HepG2 (cell line): ENCODE data around the gene APRT. TPM values are rescaled to one million over a fixed set of nuclear protein-coding genes. Genes with fewer than 3 reads are reported as not detected.

Experiments used
- AKAP8 ChIP-seq: sonication (generic); formaldehyde crosslinking; IDR thresholded peaks from 2 replicates; pipeline ENCODE4 v1.5.1; 2020; ENCODE audit warnings: mild to moderate bottlenecking, missing genetic modification reagents
- ARHGAP35 ChIP-seq: sonication (generic); formaldehyde crosslinking; IDR thresholded peaks from 2 replicates; pipeline ENCODE4 v1.9.0; 2022; ENCODE audit warnings: mild to moderate bottlenecking, inconsistent platforms, moderate library complexity, missing genetic modification reagents, borderline replicate concordance
- BCL6 ChIP-seq: IDR thresholded peaks from 2 replicates; pipeline ENCODE4 v1.6.1; 2016; ENCODE audit warnings: missing genetic modification reagents, missing compliant biosample characterization
- HNRNPUL1 ChIP-seq: fragments of 200-400 bp; formaldehyde crosslinking; IDR thresholded peaks from 2 replicates; pipeline ENCODE4 v1.6.1; 2017; ENCODE audit warnings: low read depth, mild to moderate bottlenecking, low read length, moderate library complexity
- KDM5A ChIP-seq: fragments of 200-600 bp; sonication (generic); IDR thresholded peaks from 2 replicates; pipeline ENCODE4 v1.7.0; 2018; ENCODE audit warnings: antibody characterized with exemption, mild to moderate bottlenecking, low read length, borderline replicate concordance
- NR2F1 ChIP-seq, 2 experiments: fragments of 450-650 bp in 1 of 2; formaldehyde crosslinking in 1 of 2; IDR thresholded peaks; 2 replicates each; pipeline versions ENCODE4 v1.5.0 to v1.6.1; 2016 to 2020; ENCODE audit warnings: mild to moderate bottlenecking in 1 of 2, missing compliant biosample characterization in 1 of 2, missing genetic modification reagents in 1 of 2, moderate library complexity in 1 of 2
- NR2F2 ChIP-seq: IDR thresholded peaks from 2 replicates; pipeline ENCODE4 v1.6.1; 2012; ENCODE audit warnings: low read depth, inconsistent platforms, borderline replicate concordance
- NR2F6 ChIP-seq, 2 experiments: IDR thresholded peaks; 2 replicates each; pipeline ENCODE4 v1.6.1; 2016; ENCODE audit warnings: antibody characterized with exemption in 1 of 2, mild to moderate bottlenecking in 1 of 2
- PHF8 ChIP-seq: sonication (generic); formaldehyde crosslinking; IDR thresholded peaks from 2 replicates; pipeline ENCODE4 v1.5.0; 2020; ENCODE audit warnings: missing genetic modification reagents
- RELA ChIP-seq: sonication (generic); formaldehyde crosslinking; IDR thresholded peaks from 2 replicates; pipeline ENCODE4 v1.4.0; 2020; ENCODE audit warnings: missing genetic modification reagents
- RORA ChIP-seq: sonication (generic); formaldehyde crosslinking; IDR thresholded peaks from 2 replicates; pipeline ENCODE4 v1.5.0; 2020; ENCODE audit warnings: mild to moderate bottlenecking, missing genetic modification reagents, moderate library complexity
- TSC22D2 ChIP-seq: sonication (generic); formaldehyde crosslinking; IDR thresholded peaks from 2 replicates; pipeline ENCODE4 v1.5.1; 2020; ENCODE audit warnings: missing genetic modification reagents, mild to moderate bottlenecking, borderline replicate concordance
- ZFX ChIP-seq: sonication (generic); formaldehyde crosslinking; IDR thresholded peaks from 2 replicates; pipeline ENCODE4 v1.4.0; 2020; ENCODE audit warnings: mild to moderate bottlenecking, low read depth, missing genetic modification reagents, moderate library complexity
- ZNF230 ChIP-seq: sonication (generic); formaldehyde crosslinking; IDR thresholded peaks from 2 replicates; pipeline ENCODE4 v1.4.0; 2020; ENCODE audit warnings: mild to moderate bottlenecking, missing genetic modification reagents
- ZNF629 ChIP-seq: sonication (generic); formaldehyde crosslinking; conservative IDR thresholded peaks from 2 replicates; pipeline ENCODE4 v1.5.0; 2020; ENCODE audit warnings: missing genetic modification reagents
- polyA plus RNA-seq, 8 experiments: library from polyadenylated mRNA; depleted of rRNA in 3 of 8; stranded (reverse) in 7 of 8; unstranded in 1 of 8; fragments of >200 nt; fragmentation: Illumina TruSeq in 4 of 8; extraction: Trizol in 4 of 8; gene quantifications; 2 replicates each; pipeline versions ENCODE4 v1.2.1 to v1.2.3, GENCODE V29; 2011 to 2016; ENCODE audit warnings: low read depth in 4 of 8, missing spikeins in 1 of 8, mixed read lengths in 1 of 8; ENCODE audit not compliant: insufficient read depth in 1 of 8
- total RNA-seq, 5 experiments: library from RNA; depleted of rRNA; stranded (reverse); fragments of >200 nt; fragmentation: Illumina TruSeq; extraction: Trizol; gene quantifications; 2 replicates each; pipeline ENCODE4 v1.2.3, GENCODE V29; 2016; ENCODE audit warnings: low read depth in 1 of 5
- TF ChIP-seq, protein P1 (sequence below): sonication (generic); formaldehyde crosslinking; IDR thresholded peaks from 2 replicates; pipeline ENCODE4 v1.5.1; 2020; ENCODE audit warnings: missing genetic modification reagents, mild to moderate bottlenecking, borderline replicate concordance
- TF ChIP-seq, protein P2 (sequence below): sonication (generic); formaldehyde crosslinking; IDR thresholded peaks from 2 replicates; pipeline ENCODE4 v1.4.0; 2020; ENCODE audit warnings: mild to moderate bottlenecking, missing genetic modification reagents
- TF ChIP-seq, protein P3 (sequence below): sonication (generic); formaldehyde crosslinking; IDR thresholded peaks from 2 replicates; pipeline ENCODE4 v1.5.0; 2020; ENCODE audit warnings: missing genetic modification reagents

APRT gene
- total and polyA plus RNA-seq, 2 of the 13 experiments (the other 11 are each of a cell fraction or from before 2014, with no cell fraction given): 155 to 242 TPM

DNA sequence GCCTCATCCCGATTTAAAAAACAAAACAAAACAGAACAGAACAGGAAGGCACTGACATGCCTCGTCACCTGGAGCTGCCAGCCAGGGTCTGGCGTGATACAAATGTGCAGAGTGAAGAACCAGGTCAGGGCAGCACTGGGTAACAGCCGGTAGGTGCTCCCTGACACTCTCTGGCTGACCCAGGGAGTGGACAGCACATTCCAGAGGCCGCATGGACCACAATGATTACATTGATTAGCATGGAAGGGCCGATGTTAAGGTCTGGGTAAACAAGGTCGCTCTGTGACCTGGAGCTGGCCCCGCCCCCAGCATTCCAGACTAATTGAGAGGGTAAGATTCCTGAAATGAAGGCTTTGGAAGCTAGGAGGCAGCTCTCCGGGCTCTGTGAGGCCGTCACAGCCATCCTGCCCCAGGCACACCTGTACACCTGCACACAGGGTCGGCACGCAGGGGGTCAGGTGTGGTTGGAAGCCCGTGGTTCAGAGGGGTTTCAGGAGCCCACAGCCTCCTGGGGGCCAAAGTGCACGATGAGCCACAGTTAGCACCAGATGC, 48.1 kb downstream of the APRT start (continued):
- TF ChIP-seq, protein P1, sequence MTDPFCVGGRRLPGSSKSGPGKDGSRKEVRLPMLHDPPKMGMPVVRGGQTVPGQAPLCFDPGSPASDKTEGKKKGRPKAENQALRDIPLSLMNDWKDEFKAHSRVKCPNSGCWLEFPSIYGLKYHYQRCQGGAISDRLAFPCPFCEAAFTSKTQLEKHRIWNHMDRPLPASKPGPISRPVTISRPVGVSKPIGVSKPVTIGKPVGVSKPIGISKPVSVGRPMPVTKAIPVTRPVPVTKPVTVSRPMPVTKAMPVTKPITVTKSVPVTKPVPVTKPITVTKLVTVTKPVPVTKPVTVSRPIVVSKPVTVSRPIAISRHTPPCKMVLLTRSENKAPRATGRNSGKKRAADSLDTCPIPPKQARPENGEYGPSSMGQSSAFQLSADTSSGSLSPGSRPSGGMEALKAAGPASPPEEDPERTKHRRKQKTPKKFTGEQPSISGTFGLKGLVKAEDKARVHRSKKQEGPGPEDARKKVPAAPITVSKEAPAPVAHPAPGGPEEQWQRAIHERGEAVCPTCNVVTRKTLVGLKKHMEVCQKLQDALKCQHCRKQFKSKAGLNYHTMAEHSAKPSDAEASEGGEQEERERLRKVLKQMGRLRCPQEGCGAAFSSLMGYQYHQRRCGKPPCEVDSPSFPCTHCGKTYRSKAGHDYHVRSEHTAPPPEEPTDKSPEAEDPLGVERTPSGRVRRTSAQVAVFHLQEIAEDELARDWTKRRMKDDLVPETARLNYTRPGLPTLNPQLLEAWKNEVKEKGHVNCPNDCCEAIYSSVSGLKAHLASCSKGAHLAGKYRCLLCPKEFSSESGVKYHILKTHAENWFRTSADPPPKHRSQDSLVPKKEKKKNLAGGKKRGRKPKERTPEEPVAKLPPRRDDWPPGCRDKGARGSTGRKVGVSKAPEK (CRISPR knock-in tag): no peak
- TF ChIP-seq AKAP8 (CRISPR knock-in tag) (peak; percentile 91), RORA (no peak), BCL6 (peak; percentile 92), ZNF629 (CRISPR knock-in tag) (no peak; the same call in 1 of the 2 replicates), RELA (CRISPR knock-in tag) (no peak), NR2F6 (IDR thresholded peaks at IDR 0.05) (peak; percentile 96), NR2F6 (CRISPR knock-in tag; IDR thresholded peaks at IDR 0.05) (peak; percentile 99), ZFX (CRISPR knock-in tag) (peak; percentile 78; the same call in 1 of the 2 replicates), PHF8 (CRISPR knock-in tag) (peak; percentile 32; the same call in 1 of the 2 replicates), ZNF230 (CRISPR knock-in tag) (no peak), TSC22D2 (CRISPR knock-in tag) (no peak), NR2F2 (peak; percentile 91), NR2F1 (CRISPR knock-in tag; IDR thresholded peaks at IDR 0.05) (peak; percentile 81 to 95), ARHGAP35 (CRISPR knock-in tag) (peak; percentile 69; the same call in 1 of the 2 replicates), HNRNPUL1 (no peak), KDM5A (no peak)
- TF ChIP-seq, protein P2, sequence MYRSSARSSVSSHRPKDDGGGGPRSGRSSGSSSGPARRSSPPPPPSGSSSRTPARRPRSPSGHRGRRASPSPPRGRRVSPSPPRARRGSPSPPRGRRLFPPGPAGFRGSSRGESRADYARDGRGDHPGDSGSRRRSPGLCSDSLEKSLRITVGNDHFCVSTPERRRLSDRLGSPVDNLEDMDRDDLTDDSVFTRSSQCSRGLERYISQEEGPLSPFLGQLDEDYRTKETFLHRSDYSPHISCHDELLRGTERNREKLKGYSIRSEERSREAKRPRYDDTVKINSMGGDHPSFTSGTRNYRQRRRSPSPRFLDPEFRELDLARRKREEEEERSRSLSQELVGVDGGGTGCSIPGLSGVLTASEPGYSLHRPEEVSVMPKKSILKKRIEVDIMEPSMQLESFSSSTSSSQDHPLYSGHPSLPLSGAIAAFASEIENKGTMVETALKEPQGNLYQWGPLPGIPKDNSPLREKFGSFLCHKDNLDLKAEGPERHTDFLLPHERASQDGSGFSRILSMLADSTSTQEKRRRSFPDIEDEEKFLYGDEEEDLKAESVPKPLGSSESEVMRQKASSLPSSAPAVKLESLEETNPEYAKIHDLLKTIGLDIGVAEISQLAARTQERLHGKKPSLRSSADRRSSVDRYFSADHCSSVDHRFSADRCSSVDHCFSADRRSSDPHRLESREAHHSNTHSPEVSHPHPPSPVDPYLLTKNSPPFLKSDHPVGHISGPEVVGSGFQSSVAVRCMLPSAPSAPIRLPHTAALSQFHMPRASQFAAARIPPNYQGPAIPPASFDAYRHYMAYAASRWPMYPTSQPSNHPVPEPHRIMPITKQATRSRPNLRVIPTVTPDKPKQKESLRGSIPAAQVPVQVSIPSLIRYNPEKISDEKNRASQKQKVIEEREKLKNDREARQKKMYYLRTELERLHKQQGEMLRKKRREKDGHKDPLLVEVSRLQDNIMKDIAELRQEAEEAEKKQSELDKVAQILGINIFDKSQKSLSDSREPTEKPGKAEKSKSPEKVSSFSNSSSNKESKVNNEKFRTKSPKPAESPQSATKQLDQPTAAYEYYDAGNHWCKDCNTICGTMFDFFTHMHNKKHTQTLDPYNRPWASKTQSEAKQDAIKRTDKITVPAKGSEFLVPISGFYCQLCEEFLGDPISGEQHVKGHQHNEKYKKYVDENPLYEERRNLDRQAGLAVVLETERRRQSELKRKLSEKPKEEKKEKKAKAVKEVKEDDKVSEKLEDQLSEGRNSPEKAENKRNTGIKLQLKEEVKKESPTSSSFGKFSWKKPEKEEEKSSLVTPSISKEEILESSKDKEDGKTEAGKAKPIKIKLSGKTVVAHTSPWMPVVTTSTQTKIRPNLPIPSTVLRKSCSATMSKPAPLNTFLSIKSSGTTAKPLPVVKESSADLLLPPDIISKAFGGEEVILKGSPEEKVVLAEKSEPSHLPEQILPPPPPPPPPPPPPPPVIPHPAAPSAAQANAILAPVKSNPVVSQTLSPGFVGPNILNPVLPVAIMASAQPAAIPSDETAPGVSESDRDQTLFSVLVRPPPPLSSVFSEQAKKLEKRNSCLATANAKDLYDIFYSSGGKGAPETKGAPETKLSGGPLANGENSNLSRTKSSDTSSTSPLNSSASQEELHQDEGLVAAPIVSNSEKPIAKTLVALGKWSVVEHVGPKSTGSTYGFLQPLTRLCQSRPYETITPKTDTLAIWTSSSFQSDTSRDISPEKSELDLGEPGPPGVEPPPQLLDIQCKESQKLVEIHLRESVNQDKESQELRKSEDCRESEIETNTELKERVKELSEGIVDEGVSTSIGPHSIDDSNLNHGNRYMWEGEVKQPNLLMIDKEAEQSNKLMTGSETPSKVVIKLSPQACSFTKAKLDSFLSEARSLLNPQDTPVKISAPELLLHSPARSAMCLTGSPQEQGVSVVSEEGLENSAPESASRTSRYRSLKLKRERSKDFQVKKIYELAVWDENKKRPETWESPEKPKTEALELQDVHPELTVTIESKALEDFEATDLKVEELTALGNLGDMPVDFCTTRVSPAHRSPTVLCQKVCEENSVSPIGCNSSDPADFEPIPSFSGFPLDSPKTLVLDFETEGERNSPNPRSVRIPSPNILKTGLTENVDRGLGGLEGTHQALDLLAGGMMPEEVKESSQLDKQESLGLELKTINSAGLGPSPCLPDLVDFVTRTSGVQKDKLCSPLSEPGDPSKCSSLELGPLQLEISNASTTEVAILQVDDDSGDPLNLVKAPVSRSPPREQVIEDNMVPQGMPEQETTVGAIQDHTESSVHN (CRISPR knock-in tag): no peak
- TF ChIP-seq, protein P3, sequence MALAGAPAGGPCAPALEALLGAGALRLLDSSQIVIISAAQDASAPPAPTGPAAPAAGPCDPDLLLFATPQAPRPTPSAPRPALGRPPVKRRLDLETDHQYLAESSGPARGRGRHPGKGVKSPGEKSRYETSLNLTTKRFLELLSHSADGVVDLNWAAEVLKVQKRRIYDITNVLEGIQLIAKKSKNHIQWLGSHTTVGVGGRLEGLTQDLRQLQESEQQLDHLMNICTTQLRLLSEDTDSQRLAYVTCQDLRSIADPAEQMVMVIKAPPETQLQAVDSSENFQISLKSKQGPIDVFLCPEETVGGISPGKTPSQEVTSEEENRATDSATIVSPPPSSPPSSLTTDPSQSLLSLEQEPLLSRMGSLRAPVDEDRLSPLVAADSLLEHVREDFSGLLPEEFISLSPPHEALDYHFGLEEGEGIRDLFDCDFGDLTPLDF (CRISPR knock-in tag): no peak
